ENCODE data around the gene ACTA1.

ACTA1 gene

DNA sequence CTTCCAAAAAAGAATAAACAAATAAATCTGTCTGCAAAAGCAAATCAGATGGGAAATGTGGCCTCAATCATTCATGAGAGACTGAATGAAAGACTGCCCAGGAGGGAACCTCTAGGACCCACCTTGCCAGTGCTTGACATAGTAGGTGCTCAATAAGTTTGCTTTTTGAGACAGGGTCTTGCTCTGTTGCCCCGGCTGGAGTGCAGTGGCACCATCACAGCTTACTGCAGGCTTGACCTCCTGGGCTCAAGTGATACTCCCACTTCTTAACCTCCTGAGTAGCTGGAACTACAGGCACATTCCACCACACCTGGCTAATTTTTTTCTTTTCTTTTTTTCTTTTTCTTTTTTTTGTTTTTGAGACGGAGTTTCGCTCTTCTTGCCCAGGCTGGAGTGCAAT lies 50.7 kb downstream of the ACTA1 start (continued):
- TF ChIP-seq, protein P1, sequence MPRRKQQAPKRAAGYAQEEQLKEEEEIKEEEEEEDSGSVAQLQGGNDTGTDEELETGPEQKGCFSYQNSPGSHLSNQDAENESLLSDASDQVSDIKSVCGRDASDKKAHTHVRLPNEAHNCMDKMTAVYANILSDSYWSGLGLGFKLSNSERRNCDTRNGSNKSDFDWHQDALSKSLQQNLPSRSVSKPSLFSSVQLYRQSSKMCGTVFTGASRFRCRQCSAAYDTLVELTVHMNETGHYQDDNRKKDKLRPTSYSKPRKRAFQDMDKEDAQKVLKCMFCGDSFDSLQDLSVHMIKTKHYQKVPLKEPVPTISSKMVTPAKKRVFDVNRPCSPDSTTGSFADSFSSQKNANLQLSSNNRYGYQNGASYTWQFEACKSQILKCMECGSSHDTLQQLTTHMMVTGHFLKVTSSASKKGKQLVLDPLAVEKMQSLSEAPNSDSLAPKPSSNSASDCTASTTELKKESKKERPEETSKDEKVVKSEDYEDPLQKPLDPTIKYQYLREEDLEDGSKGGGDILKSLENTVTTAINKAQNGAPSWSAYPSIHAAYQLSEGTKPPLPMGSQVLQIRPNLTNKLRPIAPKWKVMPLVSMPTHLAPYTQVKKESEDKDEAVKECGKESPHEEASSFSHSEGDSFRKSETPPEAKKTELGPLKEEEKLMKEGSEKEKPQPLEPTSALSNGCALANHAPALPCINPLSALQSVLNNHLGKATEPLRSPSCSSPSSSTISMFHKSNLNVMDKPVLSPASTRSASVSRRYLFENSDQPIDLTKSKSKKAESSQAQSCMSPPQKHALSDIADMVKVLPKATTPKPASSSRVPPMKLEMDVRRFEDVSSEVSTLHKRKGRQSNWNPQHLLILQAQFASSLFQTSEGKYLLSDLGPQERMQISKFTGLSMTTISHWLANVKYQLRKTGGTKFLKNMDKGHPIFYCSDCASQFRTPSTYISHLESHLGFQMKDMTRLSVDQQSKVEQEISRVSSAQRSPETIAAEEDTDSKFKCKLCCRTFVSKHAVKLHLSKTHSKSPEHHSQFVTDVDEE (CRISPR knock-in tag; IDR thresholded peaks at IDR 0.05): no peak
- TF ChIP-seq, protein P2, sequence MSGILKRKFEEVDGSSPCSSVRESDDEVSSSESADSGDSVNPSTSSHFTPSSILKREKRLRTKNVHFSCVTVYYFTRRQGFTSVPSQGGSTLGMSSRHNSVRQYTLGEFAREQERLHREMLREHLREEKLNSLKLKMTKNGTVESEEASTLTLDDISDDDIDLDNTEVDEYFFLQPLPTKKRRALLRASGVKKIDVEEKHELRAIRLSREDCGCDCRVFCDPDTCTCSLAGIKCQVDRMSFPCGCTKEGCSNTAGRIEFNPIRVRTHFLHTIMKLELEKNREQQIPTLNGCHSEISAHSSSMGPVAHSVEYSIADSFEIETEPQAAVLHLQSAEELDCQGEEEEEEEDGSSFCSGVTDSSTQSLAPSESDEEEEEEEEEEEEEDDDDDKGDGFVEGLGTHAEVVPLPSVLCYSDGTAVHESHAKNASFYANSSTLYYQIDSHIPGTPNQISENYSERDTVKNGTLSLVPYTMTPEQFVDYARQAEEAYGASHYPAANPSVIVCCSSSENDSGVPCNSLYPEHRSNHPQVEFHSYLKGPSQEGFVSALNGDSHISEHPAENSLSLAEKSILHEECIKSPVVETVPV (CRISPR knock-in tag; IDR thresholded peaks at IDR 0.05): no peak
- TF ChIP-seq OSR1 (CRISPR knock-in tag; IDR thresholded peaks at IDR 0.05) (no peak), ISL1 (CRISPR knock-in tag; IDR thresholded peaks at IDR 0.05) (no peak), SNAI2 (CRISPR knock-in tag; IDR thresholded peaks at IDR 0.05) (no peak), CSDC2 (CRISPR knock-in tag; IDR thresholded peaks at IDR 0.05) (no peak), ARNTL (CRISPR knock-in tag; IDR thresholded peaks at IDR 0.05; ENCODE audit: borderline replicate concordance, low read depth) (no peak), ESRRG (CRISPR knock-in tag; IDR thresholded peaks at IDR 0.05) (no peak), ZNF8 (CRISPR knock-in tag; IDR thresholded peaks at IDR 0.05) (no peak), RARB (CRISPR knock-in tag; IDR thresholded peaks at IDR 0.05) (no peak)
